Measurements from ENCODE around the gene DGLUCY. TPM values are rescaled to one million over a fixed set of nuclear protein-coding genes. Genes with fewer than 3 reads are reported as not detected.

DGLUCY gene
- total and polyA plus RNA-seq, 2 of the 13 experiments (the other 11 are each of a cell fraction or from before 2014, with no cell fraction given) = 14.8 to 36.3 TPM

GRCh38 chr14:91119556-91120311, 5.9 kb downstream of the DGLUCY start (continued):
- no peak for TF ChIP-seq ZFY (CRISPR knock-in tag; IDR thresholded peaks at IDR 0.05)
- TF ChIP-seq RCOR2 (CRISPR knock-in tag; IDR thresholded peaks at IDR 0.05) = no peak

GRCh38 chr14:91123201-91123600, 9.3 kb downstream of the DGLUCY start:
- in situ Hi-C loops (cut with HindIII; ENCODE audit: extremely low pct_ligation_motif_present, low pct_unique_long_range_greater_than_20kb) (no loop called here), intact Hi-C loops (cut with micrococcal nuclease; ENCODE audit: unreplicated experiment) (no loop called here)
- Histone ChIP-seq H3K4me2 (ENCODE audit: low read depth, low read length) (no peak overlapping the region), H3K36me3 (replicated peaks in 1 of 2; ENCODE audit: control insufficient read depth in 1 of 2, insufficient read depth in 2 of 2, low read length in 2 of 2) (peaks cover 2 to 4% of the 10 kb centered on the region in 2 experiments; a peak in 1 of 5 replicates), H3K9me3 (ENCODE audit: low read length) (no peaks in the 10 kb centered on the region), H3K4me3 (replicated peaks in 1 of 3; ENCODE audit: insufficient read depth in 1 of 3, low read depth in 2 of 3, low read length in 3 of 3) (no peak overlapping the region), H3K9ac (ENCODE audit: insufficient read depth, low read depth, low read length) (no peak overlapping the region), H3K79me2 (ENCODE audit: insufficient read depth, low read length) (peaks cover 10% of the 10 kb centered on the region), H3K27me3 (ENCODE audit: control insufficient read depth in 1 of 2, insufficient read depth in 2 of 2, low read length in 2 of 2) (no peaks in the 10 kb centered on the region), H3K4me1 (ENCODE audit: insufficient read depth, low read length) (peaks cover 40% of the 10 kb centered on the region), H2AFZ (ENCODE audit: low read length) (no peak overlapping the region), H4K20me1 (ENCODE audit: insufficient read depth, low read length) (no peaks in the 10 kb centered on the region), H3K27ac (ENCODE audit: extremely low read length, insufficient read depth, low read length) (no peak overlapping the region)
- BruUV-seq (replicated peaks) = no TSS peak
- ATAC-seq = no peak
- no peak for FAIRE-seq
- ChIA-PET POLR2A (interaction anchor here (1.6 kb wide), 1 partner anchor 9 kb away, joined by 7 read pairs; the partner anchor contains the start of gene DGLUCY), CTCF (ENCODE audit: low intra/inter-chr PET ratio, low total read pairs) (no interaction called here)
- 93% methylated on average over 8 of the region's 8 CpGs for WGBS (ENCODE audit: low lambda C conversion rate)
- no peak for DNase-seq (ENCODE audit: low spot score)
- TF ChIP-seq ATF4 (CRISPR knock-in tag; IDR thresholded peaks at IDR 0.05) (no peak), ZNF136 (CRISPR knock-in tag; IDR thresholded peaks at IDR 0.05; ENCODE audit: low read depth) (no peak), FOXK1 (CRISPR knock-in tag; IDR thresholded peaks at IDR 0.05; ENCODE audit: borderline replicate concordance, low read depth) (no peak), LRRFIP1 (CRISPR knock-in tag; conservative IDR thresholded peaks at IDR 0.05) (no peak), REPIN1 (CRISPR knock-in tag; IDR thresholded peaks at IDR 0.05; ENCODE audit: borderline replicate concordance, low read depth) (no peak), ZNF460 (CRISPR knock-in tag; IDR thresholded peaks at IDR 0.05; ENCODE audit: borderline replicate concordance) (no peak), RCOR2 (CRISPR knock-in tag; IDR thresholded peaks at IDR 0.05) (no peak), AGO2 (optimal IDR thresholded peaks at IDR 0.05; ENCODE audit: low read depth, low read length) (no peak), AKNA (CRISPR knock-in tag; IDR thresholded peaks at IDR 0.05; ENCODE audit: borderline replicate concordance) (no peak), ATF1 (CRISPR knock-in tag; IDR thresholded peaks at IDR 0.05) (no peak), SCMH1 (CRISPR knock-in tag; IDR thresholded peaks at IDR 0.05; ENCODE audit: borderline replicate concordance) (no peak), MAZ (IDR thresholded peaks at IDR 0.05; ENCODE audit: borderline replicate concordance, low read depth, low read length) (no peak), MAZ (CRISPR knock-in tag; IDR thresholded peaks at IDR 0.05; ENCODE audit: low read depth) (no peak)

All from HepG2 (cell line).